HG03045 (cell line): ENCODE data around the gene KCNQ4.

ENCODE experiments used
- ATAC-seq: cut with Tn5 transposase; IDR thresholded peaks from one replicate; pipeline ENCODE4 v1.9.1; 2021; ENCODE audit warnings: mild to moderate bottlenecking, moderate library complexity; ENCODE audit not compliant: unreplicated experiment

Gene KCNQ4

GRCh38 chr1:40754201-40754600 lies 29.4 kb upstream of the KCNQ4 start:
- no peak for ATAC-seq

GRCh38 chr1:40755067-40755466 lies 28.5 kb upstream of the KCNQ4 start:
- ATAC-seq, result no peak

DNA sequence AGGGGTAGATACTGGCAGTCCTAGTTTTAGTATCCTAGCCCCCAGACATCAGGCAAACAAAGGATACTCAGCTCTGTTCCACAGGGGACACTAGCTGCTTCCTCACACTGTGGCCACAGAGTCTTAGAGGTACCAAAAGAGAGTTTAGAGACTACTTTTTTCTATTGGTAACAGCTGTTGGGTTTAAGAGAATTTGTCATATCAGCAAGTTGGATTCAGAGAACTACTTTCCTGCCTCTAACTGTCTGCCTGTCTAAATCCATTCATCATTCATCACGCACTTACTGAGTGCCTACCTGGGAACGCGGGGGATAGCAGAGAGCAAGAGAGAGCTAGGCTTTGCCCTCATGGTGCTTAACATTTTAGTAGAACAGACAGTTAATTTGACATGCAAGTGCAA lies 27.1 kb upstream of the KCNQ4 start:
- ATAC-seq, result no peak

DNA sequence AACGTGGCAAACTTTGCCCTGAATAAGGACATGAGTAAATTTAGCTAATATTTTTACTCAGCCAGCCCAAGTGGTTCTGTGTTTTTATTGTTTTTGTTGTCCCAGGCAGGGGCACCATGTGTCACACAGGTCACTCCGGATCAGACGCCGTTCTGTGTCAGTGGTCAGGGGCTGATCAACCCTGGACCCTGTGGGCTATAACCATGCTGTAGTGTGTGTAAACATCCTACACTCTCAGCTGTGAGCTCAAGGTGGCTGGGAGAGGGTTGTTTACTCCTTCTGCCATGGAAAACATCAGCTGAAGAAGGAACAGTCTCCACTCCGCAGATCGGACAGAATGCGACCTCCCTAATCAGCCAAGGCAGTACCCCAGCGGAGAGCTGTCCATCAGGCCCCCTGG lies 26.5 kb upstream of the KCNQ4 start:
- no peak for ATAC-seq

- no peak for ATAC-seq
Observed at GRCh38 chr1:40758004-40758403, 25.6 kb upstream of the KCNQ4 start.

DNA sequence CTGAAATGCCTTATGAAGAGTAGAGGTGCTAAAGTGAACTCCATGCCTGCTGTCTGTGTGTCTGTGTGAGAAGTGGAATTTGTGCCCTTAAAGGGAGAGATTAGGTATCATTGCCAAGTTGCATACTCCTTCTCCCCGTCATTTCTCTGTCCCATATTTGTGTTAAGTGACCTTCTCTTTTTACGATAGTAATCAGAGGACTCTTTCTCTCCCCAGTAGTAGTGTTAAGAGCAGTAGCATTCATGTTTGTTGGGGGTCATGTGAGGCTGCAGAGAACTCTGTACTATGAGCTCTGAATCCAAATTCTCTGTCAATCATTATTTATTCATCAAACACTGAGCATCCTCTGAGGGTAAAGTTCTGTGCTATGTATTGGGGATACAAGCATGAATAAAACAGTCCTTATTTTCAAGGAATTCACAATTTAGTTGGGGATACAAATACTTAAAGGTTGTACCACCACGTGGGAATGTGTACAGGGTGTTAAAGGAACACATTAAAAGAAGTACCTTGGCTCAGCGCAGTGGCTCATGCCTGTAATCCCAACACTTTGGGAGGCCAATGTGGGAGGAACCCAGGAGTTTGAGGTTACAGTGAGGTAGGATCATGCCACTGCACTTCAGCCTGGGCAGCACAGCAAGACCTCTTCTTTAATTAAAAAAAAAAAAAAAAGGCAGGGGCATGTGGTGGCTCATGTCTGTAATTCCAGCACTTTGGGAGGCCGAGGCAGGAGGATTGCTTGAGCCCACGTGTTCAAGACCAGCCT lies 24.8 kb upstream of the KCNQ4 start:
- no peak for ATAC-seq

GRCh38 chr1:40760984-40761383 lies 22.6 kb upstream of the KCNQ4 start:
- no peak for ATAC-seq

GRCh38 chr1:40762144-40762923 lies 21.3 kb upstream of the KCNQ4 start:
- ATAC-seq, result no peak

- no peak for ATAC-seq
Observed at GRCh38 chr1:40763742-40764532, 19.6 kb upstream of the KCNQ4 start.

DNA sequence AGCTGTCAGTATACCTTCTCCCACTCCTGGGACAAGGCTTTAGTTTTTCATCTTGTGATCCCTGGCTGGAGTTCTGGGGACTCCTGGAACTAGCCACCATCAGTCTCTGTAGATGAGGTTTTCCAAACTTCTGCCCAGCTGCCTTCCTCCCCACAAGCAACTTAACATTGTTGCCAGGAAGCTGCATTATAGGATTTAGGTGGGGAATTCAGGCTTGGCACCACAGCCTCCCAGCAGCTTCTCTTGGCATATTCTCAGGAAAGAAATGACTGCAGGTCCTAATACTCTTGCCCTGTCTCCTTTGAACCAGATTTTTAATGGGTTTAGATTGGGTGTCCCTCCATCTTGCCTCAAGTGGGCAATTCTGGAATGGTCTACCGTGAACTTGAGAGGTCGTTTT lies 18.6 kb upstream of the KCNQ4 start:
- ATAC-seq, result no peak

DNA sequence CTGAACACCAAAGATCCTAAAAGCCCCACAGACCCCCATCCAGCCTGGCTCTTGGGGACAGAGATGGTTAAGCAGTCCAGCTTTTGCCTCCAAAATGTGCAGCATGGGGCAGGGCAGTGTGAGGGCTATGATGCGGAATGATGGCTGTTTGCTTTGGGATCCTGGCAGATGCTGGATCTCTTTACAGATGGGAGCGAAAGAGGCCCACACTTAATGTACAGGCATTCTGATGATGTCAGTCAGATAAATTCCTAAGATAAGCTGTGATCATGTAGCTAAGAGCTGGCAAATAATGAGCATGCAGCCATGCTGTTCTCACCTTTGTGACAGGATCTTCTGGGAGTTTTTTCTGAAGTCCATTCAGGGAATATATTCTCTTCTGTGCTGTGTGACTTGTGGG lies 17.6 kb upstream of the KCNQ4 start:
- ATAC-seq, result no peak

- ATAC-seq, result no peak
Observed at GRCh38 chr1:40766560-40766959, 17.0 kb upstream of the KCNQ4 start.

DNA sequence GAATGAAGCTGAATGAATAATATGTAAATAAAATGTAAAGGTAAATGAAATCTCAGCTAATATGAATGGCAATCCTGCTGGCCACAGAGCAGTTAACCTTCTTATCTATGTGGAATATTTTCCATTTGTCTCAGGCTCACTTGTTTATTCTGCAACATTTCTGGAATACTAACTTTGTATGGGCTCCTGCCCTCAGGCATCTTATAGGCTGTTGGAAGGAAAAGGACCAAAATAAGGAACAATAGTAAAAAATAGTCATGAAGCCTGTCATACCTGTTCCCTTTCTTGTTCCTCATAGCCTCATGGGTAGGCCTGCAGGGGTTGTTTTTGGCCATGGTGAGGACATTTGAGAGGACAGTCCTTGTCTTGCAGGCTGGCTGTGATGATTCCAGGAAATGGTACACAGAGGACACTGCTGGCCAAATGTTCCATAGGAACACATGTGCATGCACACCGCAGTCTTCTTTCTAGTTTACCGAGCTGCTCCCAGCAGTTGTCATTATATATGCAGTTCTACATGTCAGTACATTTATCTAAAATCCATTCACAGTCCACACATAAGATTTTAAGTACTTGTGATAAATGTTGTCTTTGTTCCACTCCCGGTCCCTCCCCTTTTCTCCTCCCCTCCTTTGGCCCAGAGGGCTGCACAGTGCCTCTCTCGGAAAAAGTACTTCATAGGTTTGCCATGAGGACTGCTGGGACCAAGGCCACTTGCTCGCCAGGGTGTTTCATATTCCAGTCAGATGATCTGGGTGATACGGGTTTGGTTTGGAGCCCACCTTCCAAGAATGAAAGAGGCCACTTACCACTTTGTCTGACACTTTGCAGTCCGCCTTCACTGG lies 15.2 kb upstream of the KCNQ4 start:
- no peak for ATAC-seq

DNA sequence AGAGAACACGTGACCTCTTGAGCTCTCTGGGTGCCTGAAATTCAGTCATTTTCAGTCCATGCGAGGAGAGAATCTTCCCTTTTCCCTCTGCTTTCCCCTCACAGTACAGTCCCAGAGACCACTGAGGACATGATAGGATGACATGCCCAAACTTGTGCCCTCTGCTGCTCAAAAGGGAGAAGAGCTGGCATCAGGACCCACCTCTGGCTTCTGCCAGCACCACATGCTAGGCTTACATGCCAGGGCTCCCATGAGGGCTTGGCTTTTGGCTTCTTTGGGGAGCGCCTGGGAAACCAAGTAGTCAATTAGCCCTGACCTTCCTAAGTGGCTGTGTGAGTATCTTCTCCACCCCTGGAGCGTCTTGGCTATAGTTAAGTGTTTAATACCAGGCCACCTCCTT lies 13.8 kb upstream of the KCNQ4 start:
- no peak for ATAC-seq

- ATAC-seq, result no peak
Observed at GRCh38 chr1:40770296-40771070, 13.1 kb upstream of the KCNQ4 start.

DNA sequence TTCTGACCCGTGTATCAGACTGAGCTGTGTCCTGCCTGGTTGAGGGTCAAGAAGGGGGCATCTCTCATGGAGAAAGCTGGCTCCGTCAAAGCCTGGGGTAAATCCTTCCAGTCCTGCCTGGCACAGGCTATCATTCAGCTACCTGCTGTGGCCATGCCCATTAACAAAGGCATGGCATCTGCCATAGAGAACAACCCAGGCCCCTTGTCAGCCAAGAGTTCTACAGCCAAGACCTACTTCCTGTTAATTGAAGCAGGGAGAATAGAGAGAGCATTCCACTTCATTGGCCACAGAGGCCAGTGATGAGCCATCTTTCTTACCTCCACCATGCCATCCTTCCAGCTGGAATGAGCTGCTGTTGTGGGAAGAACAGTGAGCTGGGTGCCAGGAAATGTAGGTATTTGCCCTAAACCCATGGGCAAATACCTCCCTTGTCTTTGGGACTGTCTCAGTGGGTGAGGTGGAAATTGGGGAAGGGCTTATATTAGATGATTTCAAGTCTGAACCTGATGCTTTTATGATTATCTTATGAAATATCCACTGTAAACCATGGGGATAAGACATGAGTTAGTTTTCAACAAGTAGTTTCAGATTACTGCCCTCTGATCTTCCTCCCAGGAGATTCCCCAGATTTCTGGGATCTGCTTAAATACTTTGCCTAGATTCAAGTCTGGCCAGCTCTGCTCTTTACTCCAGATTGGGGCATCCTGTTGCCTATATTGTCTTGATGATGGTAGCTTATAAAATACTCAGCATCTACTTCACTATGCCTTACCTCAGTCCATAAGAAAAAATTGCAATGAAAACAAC lies 11.2 kb upstream of the KCNQ4 start:
- no peak for ATAC-seq

GRCh38 chr1:40773748-40774265 lies 9.8 kb upstream of the KCNQ4 start:
- ATAC-seq, result no peak

GRCh38 chr1:40774266-40774998 lies 9.2 kb upstream of the KCNQ4 start:
- ATAC-seq, result no peak
